Ishikawa (cell line): ENCODE measurements around the gene ACSL3.

ENCODE experiments used
- CEBPB ChIP-seq: IDR thresholded peaks from 2 replicates; pipeline ENCODE4 v1.6.1; 2012
- EP300 ChIP-seq: IDR thresholded peaks from 2 replicates; pipeline ENCODE4 v1.6.1; 2012; ENCODE audit warnings: borderline replicate concordance
- TAF1 ChIP-seq: IDR thresholded peaks from 2 replicates; pipeline ENCODE4 v1.6.1; 2012; ENCODE audit warnings: low read depth, mild to moderate bottlenecking
- TCF12 ChIP-seq: IDR thresholded peaks from 2 replicates; pipeline ENCODE4 v1.6.1; 2012; ENCODE audit warnings: low read depth
- TEAD4 ChIP-seq: IDR thresholded peaks from 2 replicates; pipeline ENCODE4 v1.6.1; 2012
- TF ChIP-seq, protein P1 (sequence below): IDR thresholded peaks from 2 replicates; pipeline ENCODE4 v1.6.1; 2012
- TF ChIP-seq, protein P2 (sequence below): IDR thresholded peaks from 2 replicates; pipeline ENCODE4 v1.6.1; 2012; ENCODE audit warnings: low read depth, mild to moderate bottlenecking

DNA sequence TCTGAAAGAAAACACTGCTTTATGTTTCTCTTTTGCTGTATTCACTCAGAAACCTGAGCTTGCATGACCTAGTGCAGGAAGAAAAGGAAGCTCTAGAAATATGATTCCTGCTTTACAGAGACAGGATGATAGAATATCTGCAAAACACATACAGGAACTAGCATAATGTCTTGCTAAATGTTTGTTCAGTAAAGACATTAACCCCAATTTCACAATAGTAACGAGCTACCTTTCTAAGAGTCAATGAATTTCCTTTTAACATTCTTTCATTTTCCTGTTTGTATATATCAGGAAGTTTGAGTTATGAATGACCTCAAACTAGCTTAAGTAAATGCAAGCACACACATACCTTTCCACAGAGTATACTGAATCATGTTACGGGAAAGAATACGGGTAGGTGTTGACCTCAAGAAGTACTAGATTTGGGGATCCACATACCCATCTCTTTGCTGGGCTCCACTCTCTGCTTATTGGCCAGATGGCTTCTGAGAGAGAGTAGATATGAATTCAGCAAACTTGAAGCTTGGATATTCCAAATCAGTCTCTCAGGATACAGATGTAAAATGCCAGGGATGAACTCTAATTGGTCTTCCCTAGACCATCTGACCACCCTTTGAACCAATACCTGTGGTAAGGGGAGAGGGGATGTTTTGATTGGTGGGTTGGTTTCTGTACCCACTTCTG lies 18.2 kb upstream of the ACSL3 start:
- TF ChIP-seq CEBPB = no peak
- TF ChIP-seq TAF1 = no peak
- TF ChIP-seq, protein P1, sequence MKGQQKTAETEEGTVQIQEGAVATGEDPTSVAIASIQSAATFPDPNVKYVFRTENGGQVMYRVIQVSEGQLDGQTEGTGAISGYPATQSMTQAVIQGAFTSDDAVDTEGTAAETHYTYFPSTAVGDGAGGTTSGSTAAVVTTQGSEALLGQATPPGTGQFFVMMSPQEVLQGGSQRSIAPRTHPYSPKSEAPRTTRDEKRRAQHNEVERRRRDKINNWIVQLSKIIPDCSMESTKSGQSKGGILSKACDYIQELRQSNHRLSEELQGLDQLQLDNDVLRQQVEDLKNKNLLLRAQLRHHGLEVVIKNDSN = no peak
- no peak for TF ChIP-seq TEAD4
- no peak for TF ChIP-seq EP300
- no peak for TF ChIP-seq TCF12
- TF ChIP-seq, protein P2, sequence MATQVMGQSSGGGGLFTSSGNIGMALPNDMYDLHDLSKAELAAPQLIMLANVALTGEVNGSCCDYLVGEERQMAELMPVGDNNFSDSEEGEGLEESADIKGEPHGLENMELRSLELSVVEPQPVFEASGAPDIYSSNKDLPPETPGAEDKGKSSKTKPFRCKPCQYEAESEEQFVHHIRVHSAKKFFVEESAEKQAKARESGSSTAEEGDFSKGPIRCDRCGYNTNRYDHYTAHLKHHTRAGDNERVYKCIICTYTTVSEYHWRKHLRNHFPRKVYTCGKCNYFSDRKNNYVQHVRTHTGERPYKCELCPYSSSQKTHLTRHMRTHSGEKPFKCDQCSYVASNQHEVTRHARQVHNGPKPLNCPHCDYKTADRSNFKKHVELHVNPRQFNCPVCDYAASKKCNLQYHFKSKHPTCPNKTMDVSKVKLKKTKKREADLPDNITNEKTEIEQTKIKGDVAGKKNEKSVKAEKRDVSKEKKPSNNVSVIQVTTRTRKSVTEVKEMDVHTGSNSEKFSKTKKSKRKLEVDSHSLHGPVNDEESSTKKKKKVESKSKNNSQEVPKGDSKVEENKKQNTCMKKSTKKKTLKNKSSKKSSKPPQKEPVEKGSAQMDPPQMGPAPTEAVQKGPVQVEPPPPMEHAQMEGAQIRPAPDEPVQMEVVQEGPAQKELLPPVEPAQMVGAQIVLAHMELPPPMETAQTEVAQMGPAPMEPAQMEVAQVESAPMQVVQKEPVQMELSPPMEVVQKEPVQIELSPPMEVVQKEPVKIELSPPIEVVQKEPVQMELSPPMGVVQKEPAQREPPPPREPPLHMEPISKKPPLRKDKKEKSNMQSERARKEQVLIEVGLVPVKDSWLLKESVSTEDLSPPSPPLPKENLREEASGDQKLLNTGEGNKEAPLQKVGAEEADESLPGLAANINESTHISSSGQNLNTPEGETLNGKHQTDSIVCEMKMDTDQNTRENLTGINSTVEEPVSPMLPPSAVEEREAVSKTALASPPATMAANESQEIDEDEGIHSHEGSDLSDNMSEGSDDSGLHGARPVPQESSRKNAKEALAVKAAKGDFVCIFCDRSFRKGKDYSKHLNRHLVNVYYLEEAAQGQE = no peak
